Measurements from ENCODE around the gene ABTB2. TPM values are rescaled to one million over a fixed set of nuclear protein-coding genes. Genes with fewer than 3 reads are reported as not detected.
"Not testable (repeated sequence)": the region's sequence is repeated elsewhere in the genome, so short reads cannot be mapped to it uniquely, and the experiment has no call there.

Gene ABTB2
- total and polyA plus RNA-seq, 2 experiments from 2014 or later, result 12.4 to 14.3 TPM

GRCh38 chr11:34395916-34396550 is 38.2 kb upstream of the ABTB2 start:
- Histone ChIP-seq H3K79me2 (no peaks in the 10 kb centered on the region), H4K20me1 (ENCODE audit: insufficient read depth, poor library complexity, severe bottlenecking) (no peaks in the 10 kb centered on the region), H3K4me1 (ENCODE audit: insufficient read depth) (no peaks in the 10 kb centered on the region), H3K36me3 (replicated peaks; ENCODE audit: insufficient read depth, low read depth) (no peaks in the 10 kb centered on the region), H3K27ac (no peak overlapping the region), H3K27me3 (no peaks in the 10 kb centered on the region), H3K4me2 (no peak overlapping the region), H2AFZ (no peak overlapping the region), H3K4me3 (no peak overlapping the region), H3K9me2 (replicated peaks; ENCODE audit: insufficient read depth) (no peaks in the 10 kb centered on the region), H3K9me3 (ENCODE audit: low read depth) (no peaks in the 10 kb centered on the region)
- no peak for DNase-seq (ENCODE audit: low spot score)
- no peak for TF ChIP-seq EZH2 (IDR thresholded peaks at IDR 0.05; ENCODE audit: borderline replicate concordance)
- no peak for TF ChIP-seq CTCF (IDR thresholded peaks at IDR 0.05; ENCODE audit: poor library complexity)
- TF ChIP-seq EZH2phosphoT487 (IDR thresholded peaks at IDR 0.05; ENCODE audit: low read depth, severe bottlenecking, unreplicated experiment), result no peak
- 59% methylated on average over 1 of the region's 1 CpG for WGBS (ENCODE audit: low lambda C conversion rate, missing lambda C conversion rate)

- H3K4me3 ChIP-seq, result no peak overlapping the region
- DNase-seq (ENCODE audit: low spot score), result no peak
- H3K27ac ChIP-seq, result no peak overlapping the region
- H2AFZ ChIP-seq, result no peak overlapping the region
- TF ChIP-seq EZH2phosphoT487 (IDR thresholded peaks at IDR 0.05; ENCODE audit: low read depth, severe bottlenecking, unreplicated experiment) (no peak), EZH2 (IDR thresholded peaks at IDR 0.05; ENCODE audit: borderline replicate concordance) (no peak), CTCF (IDR thresholded peaks at IDR 0.05; ENCODE audit: poor library complexity) (no peak)
- no peaks in the 10 kb centered on the region for H3K9me3 ChIP-seq (ENCODE audit: low read depth)
- no peaks in the 10 kb centered on the region for H3K27me3 ChIP-seq
- H3K4me2 ChIP-seq, result no peak overlapping the region
- 84% methylated on average over 6 of the region's 6 CpGs for WGBS (ENCODE audit: low lambda C conversion rate, missing lambda C conversion rate)
- H3K79me2 ChIP-seq, result no peaks in the 10 kb centered on the region
- no peaks in the 10 kb centered on the region for H3K4me1 ChIP-seq (ENCODE audit: insufficient read depth)
- no peaks in the 10 kb centered on the region for H4K20me1 ChIP-seq (ENCODE audit: insufficient read depth, poor library complexity, severe bottlenecking)
- H3K9me2 ChIP-seq (replicated peaks; ENCODE audit: insufficient read depth), result no peaks in the 10 kb centered on the region
- H3K36me3 ChIP-seq (replicated peaks; ENCODE audit: insufficient read depth, low read depth), result no peaks in the 10 kb centered on the region
Measured at GRCh38 chr11:34394771-34395300, 37.0 kb upstream of the ABTB2 start.

- Histone ChIP-seq H2AFZ (no peak overlapping the region), H3K27me3 (no peaks in the 10 kb centered on the region), H3K36me3 (replicated peaks; ENCODE audit: insufficient read depth, low read depth) (no peaks in the 10 kb centered on the region), H4K20me1 (ENCODE audit: insufficient read depth, poor library complexity, severe bottlenecking) (no peaks in the 10 kb centered on the region), H3K27ac (no peak overlapping the region), H3K79me2 (no peaks in the 10 kb centered on the region), H3K9me3 (ENCODE audit: low read depth) (no peaks in the 10 kb centered on the region), H3K4me1 (ENCODE audit: insufficient read depth) (no peaks in the 10 kb centered on the region), H3K4me2 (no peak overlapping the region), H3K9me2 (replicated peaks; ENCODE audit: insufficient read depth) (no peaks in the 10 kb centered on the region), H3K4me3 (no peak overlapping the region)
- no peak for DNase-seq (ENCODE audit: low spot score)
- TF ChIP-seq EZH2 (IDR thresholded peaks at IDR 0.05; ENCODE audit: borderline replicate concordance) (no peak), EZH2phosphoT487 (IDR thresholded peaks at IDR 0.05; ENCODE audit: low read depth, severe bottlenecking, unreplicated experiment) (no peak), CTCF (IDR thresholded peaks at IDR 0.05; ENCODE audit: poor library complexity) (no peak)
- 87% methylated on average over 1 of the region's 1 CpG for WGBS (ENCODE audit: low lambda C conversion rate, missing lambda C conversion rate)
Measured at GRCh38 chr11:34387653-34388052, 29.8 kb upstream of the ABTB2 start.

GRCh38 chr11:34386356-34386755 is 28.5 kb upstream of the ABTB2 start:
- DNase-seq (ENCODE audit: low spot score); H3K79me2 ChIP-seq; H3K9me3 ChIP-seq (ENCODE audit: low read depth); H3K4me2 ChIP-seq; H3K9me2 ChIP-seq (replicated peaks; ENCODE audit: insufficient read depth); H4K20me1 ChIP-seq (ENCODE audit: insufficient read depth, poor library complexity, severe bottlenecking); H3K4me3 ChIP-seq; H2AFZ ChIP-seq; H3K36me3 ChIP-seq (replicated peaks; ENCODE audit: insufficient read depth, low read depth); H3K27ac ChIP-seq; H3K27me3 ChIP-seq; H3K4me1 ChIP-seq (ENCODE audit: insufficient read depth): not testable (repeated sequence)
- WGBS (ENCODE audit: low lambda C conversion rate, missing lambda C conversion rate), result 97% methylated on average over 2 of the region's 2 CpGs
